Measurements from ENCODE around the gene LRGUK. TPM values are rescaled to one million over a fixed set of nuclear protein-coding genes. Genes with fewer than 3 reads are reported as not detected.

Gene LRGUK
- total RNA-seq (2022; extraction: Qiagen RNA extraction; ENCODE audit: low read depth) = 0.18 to 0.73 TPM (median 0.36 TPM) in 5 replicates

GRCh38 chr7:134126966-134127848 lies at the start of gene LRGUK:
Gene LRGUK (plus strand): TSS chr7:134127340. CDS start chr7:134127368, 28 bp downstream.

Other genes with a start within 250 kb of the LRGUK start
- 23.2 to 36.9 TPM (median 34.7 TPM) in 5 replicates for gene SLC35B4, start 189.6 kb downstream of the LRGUK start, total RNA-seq (2022; extraction: Qiagen RNA extraction; ENCODE audit: low read depth)

All from A549 treated with ZK216348 at 1 μM for 4 hours (cell line).